BLaER1 treated with 17β-estradiol and CSF1 and Interleukin-3, amounts not matched to agents 10 nM and 100 nM (cell line): ENCODE measurements around the gene GAREM2.

Source experiments
- H3K27ac ChIP-seq, 11 experiments: shearing (Covaris generic); formaldehyde crosslinking; 2 replicates each; pipeline ENCODE4 v1.8.1; 2022
- H3K27me3 ChIP-seq, 11 experiments: shearing (Covaris generic); formaldehyde crosslinking; 2 replicates each; pipeline ENCODE4 v1.8.1; 2022
- H3K36me3 ChIP-seq, 11 experiments: shearing (Covaris generic); formaldehyde crosslinking; 2 replicates each; pipeline ENCODE4 v1.8.1; 2022
- H3K4me1 ChIP-seq, 10 experiments: shearing (Covaris generic); formaldehyde crosslinking; 2 replicates each; pipeline ENCODE4 v1.8.1; 2022
- H3K4me2 ChIP-seq, 11 experiments: shearing (Covaris generic); formaldehyde crosslinking; 2 replicates each; pipeline ENCODE4 v1.8.1; 2022
- H3K4me3 ChIP-seq, 10 experiments: shearing (Covaris generic); formaldehyde crosslinking; 2 replicates each; pipeline ENCODE4 v1.8.1; 2022
- H3K9ac ChIP-seq, 11 experiments: shearing (Covaris generic); formaldehyde crosslinking; 2 replicates each; pipeline ENCODE4 v1.8.1; 2022
- H3K9me3 ChIP-seq, 11 experiments: shearing (Covaris generic); formaldehyde crosslinking; replicated peaks in 1 of 11; 2 replicates each; pipeline ENCODE4 v1.8.1; 2022
- H4K20me1 ChIP-seq, 11 experiments: shearing (Covaris generic); formaldehyde crosslinking; 2 replicates each; pipeline ENCODE4 v1.8.1; 2022
- Cebpa-rat ChIP-seq, 11 experiments: shearing (Covaris generic); IDR thresholded peaks; 2 replicates each; pipeline ENCODE4 v1.8.1; 2022

Gene GAREM2

DNA sequence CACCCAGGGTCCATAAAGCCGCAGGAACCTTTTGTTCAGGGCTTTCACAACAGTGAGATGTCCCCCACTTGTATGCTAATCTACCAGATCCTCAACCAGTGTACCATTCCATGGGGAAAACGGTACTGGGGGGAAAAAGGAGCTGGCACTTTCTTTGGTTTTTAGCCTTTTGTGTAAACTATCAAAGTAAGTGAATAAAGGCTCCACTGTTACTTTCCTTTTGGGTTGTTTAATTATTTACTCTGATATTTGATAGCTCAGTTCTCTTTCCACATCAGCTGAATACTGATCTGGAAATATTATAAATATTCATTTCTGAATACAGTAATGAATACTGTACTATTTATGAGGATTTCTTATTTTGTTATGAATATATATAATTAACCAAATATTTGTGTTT, 51.2 kb downstream of the GAREM2 start:
- TF ChIP-seq Cebpa-rat (IDR thresholded peaks at IDR 0.05): no peak
- H3K9ac ChIP-seq: no peak overlapping the region
- no peaks in the 10 kb centered on the region for H3K4me1 ChIP-seq
- H3K27me3 ChIP-seq: no peaks in the 10 kb centered on the region
- no peak overlapping the region for H3K4me3 ChIP-seq
- H3K27ac ChIP-seq: no peak overlapping the region
- H3K9me3 ChIP-seq: peaks cover 13 to 35% (median 18%) of the 10 kb centered on the region in 11 experiments; a peak in 21 of 22 replicates
- H3K36me3 ChIP-seq: peaks cover 94 to 100% (median 96%) of the 10 kb centered on the region in 11 experiments
- peaks cover 0 to 11% (median 0%) of the 10 kb centered on the region in 11 experiments; a peak in 4 of 22 replicates for H4K20me1 ChIP-seq
- no peak overlapping the region for H3K4me2 ChIP-seq

- H3K9me3 ChIP-seq: peaks cover 13 to 36% (median 18%) of the 10 kb centered on the region in 11 experiments; a peak in 21 of 22 replicates
- no peaks in the 10 kb centered on the region for H3K4me1 ChIP-seq
- no peak for TF ChIP-seq Cebpa-rat (IDR thresholded peaks at IDR 0.05)
- H3K27me3 ChIP-seq: no peaks in the 10 kb centered on the region
- H3K36me3 ChIP-seq: peaks cover 96 to 100% (median 99%) of the 10 kb centered on the region in 11 experiments
- peaks cover 0 to 8% (median 0%) of the 10 kb centered on the region in 11 experiments; a peak in 1 of 22 replicates for H4K20me1 ChIP-seq
- no peak overlapping the region for H3K4me2 ChIP-seq
- no peak overlapping the region for H3K9ac ChIP-seq
- no peak overlapping the region for H3K4me3 ChIP-seq
- H3K27ac ChIP-seq: no peak overlapping the region
These were observed 56.7 kb downstream of the GAREM2 start for GRCh38 chr2:26229595-26229994.

DNA sequence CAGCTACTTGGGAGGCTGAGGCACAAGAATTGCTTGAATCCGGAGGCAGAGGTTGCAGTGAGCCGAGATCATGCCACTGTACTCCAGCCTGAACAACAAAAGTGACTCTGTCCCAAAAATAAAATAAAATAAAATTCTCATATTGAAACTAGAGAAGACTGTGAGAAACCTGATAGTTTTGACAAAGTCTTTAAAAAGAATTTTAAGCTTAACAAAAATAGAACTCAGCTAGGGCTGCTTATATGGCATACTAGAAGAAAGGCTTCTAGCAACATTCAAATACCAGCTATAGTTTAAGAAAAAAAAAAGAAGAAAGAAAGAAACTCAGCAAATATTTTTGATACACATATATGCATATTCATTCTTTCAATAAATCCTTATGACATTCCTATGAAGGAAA, 57.9 kb downstream of the GAREM2 start:
- no peak overlapping the region for H3K4me2 ChIP-seq
- no peak overlapping the region for H3K9ac ChIP-seq
- H3K4me1 ChIP-seq: no peaks in the 10 kb centered on the region
- H4K20me1 ChIP-seq: peaks cover 0 to 8% (median 0%) of the 10 kb centered on the region in 11 experiments; a peak in 2 of 22 replicates
- peaks cover 97 to 100% (median 100%) of the 10 kb centered on the region in 11 experiments for H3K36me3 ChIP-seq
- H3K4me3 ChIP-seq: no peak overlapping the region
- no peaks in the 10 kb centered on the region for H3K27me3 ChIP-seq
- H3K27ac ChIP-seq: no peak overlapping the region
- H3K9me3 ChIP-seq: peaks cover 13 to 34% (median 18%) of the 10 kb centered on the region in 11 experiments; a peak in 21 of 22 replicates
- TF ChIP-seq Cebpa-rat (IDR thresholded peaks at IDR 0.05): no peak

- H3K4me2 ChIP-seq: no peak overlapping the region
- no peak overlapping the region for H3K27ac ChIP-seq
- no peak for TF ChIP-seq Cebpa-rat (IDR thresholded peaks at IDR 0.05)
- no peaks in the 10 kb centered on the region for H3K27me3 ChIP-seq
- no peak overlapping the region for H3K9ac ChIP-seq
- H3K4me3 ChIP-seq: no peak overlapping the region
- H3K4me1 ChIP-seq: peaks cover 0 to 14% (median 0%) of the 10 kb centered on the region in 10 experiments; a peak in 6 of 20 replicates
- peaks cover 88 to 100% (median 96%) of the 10 kb centered on the region in 11 experiments for H3K36me3 ChIP-seq
- peaks cover 0 to 34% (median 16%) of the 10 kb centered on the region in 11 experiments; a peak in 18 of 22 replicates for H4K20me1 ChIP-seq
- no peaks in the 10 kb centered on the region for H3K9me3 ChIP-seq
These were observed 62.2 kb downstream of the GAREM2 start for GRCh38 chr2:26235089-26235488.

DNA sequence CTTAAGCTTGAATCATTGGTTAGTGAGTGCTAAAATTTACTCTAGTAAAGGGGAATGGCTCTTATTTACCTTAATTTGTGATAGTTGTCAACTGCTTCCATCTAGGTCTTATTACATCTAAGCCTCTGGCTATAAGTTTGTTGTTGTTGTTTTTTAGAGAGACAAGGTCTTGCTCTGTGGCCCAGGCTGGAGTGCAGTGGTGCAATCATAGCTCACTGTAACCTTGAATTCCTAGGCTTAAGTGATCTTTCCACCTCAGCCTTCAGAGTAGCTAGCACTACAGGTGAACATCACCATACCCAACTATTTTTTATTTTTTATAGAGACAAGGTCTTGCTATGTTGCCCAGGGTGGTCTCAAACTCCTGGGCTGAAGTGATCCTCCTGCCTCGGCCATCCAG, 65.0 kb downstream of the GAREM2 start:
- Histone ChIP-seq H3K36me3 (peaks cover 60 to 78% (median 69%) of the 10 kb centered on the region in 11 experiments), H3K9me3 (no peaks in the 10 kb centered on the region), H3K4me1 (peaks cover 9 to 42% (median 21%) of the 10 kb centered on the region in 10 experiments; a peak in 19 of 20 replicates), H4K20me1 (peaks cover 0 to 55% (median 35%) of the 10 kb centered on the region in 11 experiments; a peak in 18 of 22 replicates), H3K9ac (no peak overlapping the region), H3K4me2 (no peak overlapping the region), H3K27ac (no peak overlapping the region), H3K4me3 (no peak overlapping the region), H3K27me3 (no peaks in the 10 kb centered on the region)
- TF ChIP-seq Cebpa-rat (IDR thresholded peaks at IDR 0.05): no peak

DNA sequence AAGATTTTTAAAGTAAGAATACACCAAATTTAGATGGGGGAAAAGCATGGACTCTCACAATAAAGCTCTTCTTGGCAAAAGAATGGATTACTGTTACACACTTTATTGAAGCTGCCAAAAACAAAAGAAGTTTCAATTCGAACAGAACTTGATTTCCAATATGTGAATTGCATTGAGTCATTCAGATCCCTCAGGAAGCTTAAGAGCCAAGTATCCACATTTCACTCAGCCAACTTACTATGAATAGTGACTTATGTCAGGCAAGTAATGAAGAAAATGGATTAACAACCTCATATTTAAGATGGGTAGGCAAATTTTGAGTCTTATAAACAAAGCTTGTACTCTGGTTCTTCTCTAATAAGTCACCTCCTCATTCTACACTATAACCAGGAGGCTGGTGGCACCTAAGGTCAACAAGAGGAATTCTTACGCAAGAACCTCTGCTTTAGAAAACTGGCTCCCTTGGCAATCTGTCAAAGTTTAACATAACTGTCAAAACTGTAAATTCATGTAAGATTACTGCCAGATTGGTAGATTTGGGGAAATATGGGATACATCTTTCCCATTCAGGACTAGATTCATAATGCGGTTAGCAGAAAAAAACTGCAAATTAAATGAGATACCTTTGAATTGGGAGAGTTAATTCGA, 65.5 kb downstream of the GAREM2 start:
- peaks cover 13 to 47% (median 25%) of the 10 kb centered on the region in 10 experiments; a peak in 19 of 20 replicates for H3K4me1 ChIP-seq
- H3K9ac ChIP-seq: no peak overlapping the region
- TF ChIP-seq Cebpa-rat (IDR thresholded peaks at IDR 0.05): peak in 4 of 11 experiments; percentile 20 to 50 (median 44); a peak in 2 of 22 replicates
- H3K27me3 ChIP-seq: no peaks in the 10 kb centered on the region
- no peak overlapping the region for H3K4me3 ChIP-seq
- H3K36me3 ChIP-seq: peaks cover 55 to 73% (median 63%) of the 10 kb centered on the region in 11 experiments
- peaks cover 0 to 52% (median 35%) of the 10 kb centered on the region in 11 experiments; a peak in 18 of 22 replicates for H4K20me1 ChIP-seq
- H3K9me3 ChIP-seq: no peaks in the 10 kb centered on the region
- no peak overlapping the region for H3K27ac ChIP-seq
- no peak overlapping the region for H3K4me2 ChIP-seq
